Endothelial cell of umbilical vein (primary cell): ENCODE measurements around the gene BIK.

ENCODE experiments used
- EZH2 ChIP-seq: IDR thresholded peaks from 2 replicates; pipeline ENCODE4 v1.6.1; 2012; ENCODE audit warnings: borderline replicate concordance, low read depth, mild to moderate bottlenecking, moderate library complexity, low read length, inconsistent platforms; ENCODE audit not compliant: severe bottlenecking
- POLR2A ChIP-seq: IDR thresholded peaks from 2 replicates; pipeline ENCODE4 v1.6.1; 2012; ENCODE audit warnings: low read depth, mild to moderate bottlenecking, control low read depth, low read length
- TF ChIP-seq, protein P1 (sequence below), 2 donors: IDR thresholded peaks; 1 replicate in 1 of 2; 2 replicates in 1 of 2; pipeline ENCODE4 v1.5.1; 2011; ENCODE audit warnings: low read length in 2 of 2, mild to moderate bottlenecking in 2 of 2, moderate library complexity in 2 of 2, control low read depth in 1 of 2, inconsistent platforms in 1 of 2, low read depth in 1 of 2; ENCODE audit not compliant: insufficient read depth in 1 of 2; ENCODE audit errors: extremely low read depth in 1 of 2

DNA sequence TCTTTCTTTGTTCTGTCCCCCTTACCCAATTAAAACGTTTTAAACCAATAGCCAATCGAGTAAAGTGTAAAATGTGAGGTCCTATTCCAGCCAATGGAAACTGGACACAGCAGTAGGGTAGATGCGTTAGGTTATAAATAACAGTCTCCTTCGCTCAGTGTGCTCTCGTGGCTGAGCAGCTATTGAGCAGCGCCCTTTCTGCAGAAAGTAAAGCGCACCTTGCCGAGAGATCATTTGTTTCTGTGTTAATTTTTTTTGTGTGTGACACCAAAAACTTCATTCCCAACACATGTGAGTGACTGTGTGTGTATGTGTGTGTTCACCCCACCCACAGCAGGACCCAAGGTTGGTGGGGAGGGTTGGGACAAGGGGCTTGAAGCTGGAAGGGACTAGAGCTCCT is 14.1 kb upstream of the BIK start:
- TF ChIP-seq POLR2A = no peak
- TF ChIP-seq, protein P1, sequence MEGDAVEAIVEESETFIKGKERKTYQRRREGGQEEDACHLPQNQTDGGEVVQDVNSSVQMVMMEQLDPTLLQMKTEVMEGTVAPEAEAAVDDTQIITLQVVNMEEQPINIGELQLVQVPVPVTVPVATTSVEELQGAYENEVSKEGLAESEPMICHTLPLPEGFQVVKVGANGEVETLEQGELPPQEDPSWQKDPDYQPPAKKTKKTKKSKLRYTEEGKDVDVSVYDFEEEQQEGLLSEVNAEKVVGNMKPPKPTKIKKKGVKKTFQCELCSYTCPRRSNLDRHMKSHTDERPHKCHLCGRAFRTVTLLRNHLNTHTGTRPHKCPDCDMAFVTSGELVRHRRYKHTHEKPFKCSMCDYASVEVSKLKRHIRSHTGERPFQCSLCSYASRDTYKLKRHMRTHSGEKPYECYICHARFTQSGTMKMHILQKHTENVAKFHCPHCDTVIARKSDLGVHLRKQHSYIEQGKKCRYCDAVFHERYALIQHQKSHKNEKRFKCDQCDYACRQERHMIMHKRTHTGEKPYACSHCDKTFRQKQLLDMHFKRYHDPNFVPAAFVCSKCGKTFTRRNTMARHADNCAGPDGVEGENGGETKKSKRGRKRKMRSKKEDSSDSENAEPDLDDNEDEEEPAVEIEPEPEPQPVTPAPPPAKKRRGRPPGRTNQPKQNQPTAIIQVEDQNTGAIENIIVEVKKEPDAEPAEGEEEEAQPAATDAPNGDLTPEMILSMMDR (IDR thresholded peaks at IDR 0.05; ENCODE audit: extremely low read depth in 1 of 2, insufficient read depth in 1 of 2, low read depth in 1 of 2, low read length in 2 of 2) = no peak
- TF ChIP-seq EZH2 = no peak
